ENCODE results near the gene FRMD4B. TPM values are rescaled to one million over a fixed set of nuclear protein-coding genes. Genes with fewer than 3 reads are reported as not detected.

The FRMD4B gene
- total and polyA plus RNA-seq, 12 donors, result 5.5 to 165 (median 17.4) TPM

DNA sequence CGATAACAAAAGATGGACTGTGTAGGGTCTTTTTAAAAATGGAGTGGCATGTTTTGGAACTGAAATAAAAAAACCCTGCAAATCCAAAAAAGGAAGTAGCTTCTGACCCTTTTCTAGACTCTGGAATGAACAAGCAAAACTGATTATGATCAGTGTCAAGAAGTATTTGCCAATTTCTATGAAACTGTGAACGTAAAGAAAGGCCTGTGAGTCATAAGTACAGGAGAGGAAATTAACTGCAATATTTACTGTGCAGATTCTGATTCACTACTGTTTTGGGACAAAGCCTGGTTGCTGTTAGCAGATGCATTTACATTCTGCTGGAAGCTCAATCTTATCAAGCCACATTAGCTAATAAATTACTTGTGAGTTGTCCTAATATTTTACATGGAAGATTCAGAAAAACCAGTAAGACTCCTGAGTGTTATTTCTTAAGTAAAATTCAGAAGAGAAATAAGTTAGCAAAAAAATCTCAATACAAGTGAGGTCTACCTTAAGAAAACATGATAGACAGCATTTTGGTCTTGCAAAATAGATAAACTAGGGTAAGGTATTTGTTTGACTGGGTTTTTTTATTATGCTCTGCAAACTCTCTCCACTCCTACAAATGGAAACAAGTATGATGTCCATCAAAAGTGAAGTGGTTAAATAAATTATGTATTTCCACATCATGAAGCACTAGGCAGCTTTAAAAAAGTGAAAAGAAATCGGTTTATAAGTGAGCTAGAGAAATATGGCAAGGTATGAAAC lies 173.3 kb downstream of the FRMD4B start:
- Histone ChIP-seq H3K4me3 (no peak overlapping the region), H3K4me1 (replicated peaks in 1 of 2) (peaks cover 0 to 5% of the 10 kb centered on the region in 2 donors), H3K36me3 (replicated peaks in 1 of 2) (no peaks in the 10 kb centered on the region), H3K9me3 (replicated peaks in 1 of 3) (no peaks in the 10 kb centered on the region), H3K27me3 (no peaks in the 10 kb centered on the region), H3K27ac (no peak overlapping the region)
- WGBS, 4 donors, result 56 to 64% (median 60%) methylated on average over 3 of the region's 3 CpGs
- DNase-seq, result no peak
- TF ChIP-seq CTCF (IDR thresholded peaks at IDR 0.05), result no peak
- TF ChIP-seq POLR2A (IDR thresholded peaks at IDR 0.05), result no peak
- intact Hi-C loops (cut with DNase I), result no loop called here

DNA sequence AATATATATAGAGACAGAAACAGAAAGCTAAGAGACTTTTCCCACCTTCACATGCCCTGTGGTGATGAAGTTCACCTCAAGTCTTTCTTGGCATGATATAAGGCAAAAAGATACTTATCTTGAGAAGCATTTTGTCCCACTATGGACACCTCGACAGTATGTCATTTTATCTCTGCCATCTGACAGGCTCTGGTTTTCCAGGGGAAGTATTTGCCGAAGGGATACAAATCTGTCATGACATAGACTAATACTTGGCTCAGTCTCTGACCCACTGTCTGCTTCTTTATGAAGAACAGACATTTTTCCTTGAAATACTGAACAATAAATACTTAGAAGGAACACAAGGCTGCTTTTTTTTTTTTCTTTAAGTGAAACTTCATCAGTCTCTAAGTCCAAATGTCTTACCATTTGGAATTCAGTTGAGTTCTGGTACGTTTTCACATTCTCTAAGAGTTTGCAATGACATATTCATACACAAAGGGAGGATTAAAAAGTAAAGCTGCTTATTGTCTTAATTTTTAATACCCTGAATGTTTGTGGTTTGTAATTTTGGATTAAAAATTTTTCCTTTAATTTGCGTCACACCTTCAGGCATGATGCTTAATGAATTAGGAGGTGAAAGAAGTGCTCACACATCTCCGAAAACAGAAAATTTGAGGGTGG lies 175.7 kb downstream of the FRMD4B start:
- DNase-seq, result no peak
- Histone ChIP-seq H3K27ac (no peak overlapping the region), H3K27me3 (no peaks in the 10 kb centered on the region), H3K4me1 (replicated peaks in 1 of 2) (peaks cover 0 to 5% of the 10 kb centered on the region in 2 donors), H3K36me3 (replicated peaks in 1 of 2) (no peaks in the 10 kb centered on the region), H3K9me3 (replicated peaks in 1 of 3) (no peaks in the 10 kb centered on the region), H3K4me3 (no peak overlapping the region)
- TF ChIP-seq POLR2A (IDR thresholded peaks at IDR 0.05), result no peak
- TF ChIP-seq CTCF (IDR thresholded peaks at IDR 0.05), result no peak
- 79 to 85% (median 82%) methylated on average over 5 of the region's 5 CpGs for WGBS, 4 donors
- intact Hi-C loops (cut with DNase I), result no loop called here

DNA sequence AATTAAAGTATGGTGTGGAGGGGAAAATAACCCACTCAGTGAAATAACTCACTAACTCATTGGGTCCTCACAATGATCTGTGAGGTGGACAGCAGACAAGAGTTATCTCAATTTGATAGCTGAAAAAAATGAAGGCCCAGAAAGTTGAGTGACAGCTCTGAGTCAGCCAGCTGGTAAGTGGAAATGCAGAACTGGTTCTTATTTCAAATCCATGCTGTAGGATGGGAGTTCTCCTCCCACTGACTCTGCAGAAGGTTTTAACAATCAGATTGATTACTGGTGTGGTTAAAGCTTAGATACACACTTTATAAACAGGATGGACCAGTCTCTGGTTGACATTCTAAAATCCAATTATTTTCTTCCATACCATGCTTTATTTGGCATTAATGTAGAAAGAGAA lies 176.5 kb downstream of the FRMD4B start:
- Histone ChIP-seq H3K27ac (no peak overlapping the region), H3K9me3 (replicated peaks in 1 of 3) (no peaks in the 10 kb centered on the region), H3K4me3 (no peak overlapping the region), H3K27me3 (no peaks in the 10 kb centered on the region), H3K36me3 (replicated peaks in 1 of 2) (no peaks in the 10 kb centered on the region), H3K4me1 (replicated peaks in 1 of 2) (peaks cover 0 to 5% of the 10 kb centered on the region in 2 donors)
- DNase-seq, result no peak
- intact Hi-C loops (cut with DNase I), result no loop called here
- TF ChIP-seq POLR2A (IDR thresholded peaks at IDR 0.05), result no peak
- TF ChIP-seq CTCF (IDR thresholded peaks at IDR 0.05), result no peak

- Histone ChIP-seq H3K27me3 (no peaks in the 10 kb centered on the region), H3K27ac (no peak overlapping the region), H3K36me3 (replicated peaks in 1 of 2) (no peaks in the 10 kb centered on the region), H3K4me1 (replicated peaks in 1 of 2) (no peaks in the 10 kb centered on the region), H3K9me3 (replicated peaks in 1 of 3) (no peaks in the 10 kb centered on the region), H3K4me3 (no peak overlapping the region)
- no peak for TF ChIP-seq POLR2A (IDR thresholded peaks at IDR 0.05)
- TF ChIP-seq CTCF (IDR thresholded peaks at IDR 0.05), result no peak
- intact Hi-C loops (cut with DNase I), result no loop called here
- no peak for DNase-seq
- WGBS, 4 donors, result 79 to 97% (median 94%) methylated on average over 1 of the region's 1 CpG
Observed at GRCh38 chr3:69207031-69207430, 178.9 kb downstream of the FRMD4B start.

All from adrenal gland (tissue), 12 donors.